Measurements from ENCODE around the gene LINC00237.

DNA sequence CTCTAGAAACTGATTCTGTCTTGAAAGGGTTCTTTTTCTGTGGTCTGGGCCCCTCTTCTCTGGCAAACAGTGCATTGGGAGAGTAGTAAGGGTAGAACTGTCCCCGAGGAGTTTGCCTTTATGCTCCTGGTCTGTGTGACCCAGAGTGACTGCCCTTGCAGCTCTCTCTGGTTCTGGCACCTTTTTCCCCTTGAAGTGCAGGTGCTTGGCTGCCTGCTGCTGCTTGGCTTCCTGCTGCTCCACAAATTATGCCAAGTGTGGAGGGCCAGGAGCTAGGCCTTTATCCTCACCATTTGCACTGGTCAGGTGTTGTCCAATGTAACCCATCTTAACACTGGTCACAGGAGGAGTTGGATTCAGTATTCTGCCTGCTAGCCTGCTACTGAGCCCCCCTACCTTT is 30.9 kb upstream of the LINC00237 start:
- TF ChIP-seq, protein P1, sequence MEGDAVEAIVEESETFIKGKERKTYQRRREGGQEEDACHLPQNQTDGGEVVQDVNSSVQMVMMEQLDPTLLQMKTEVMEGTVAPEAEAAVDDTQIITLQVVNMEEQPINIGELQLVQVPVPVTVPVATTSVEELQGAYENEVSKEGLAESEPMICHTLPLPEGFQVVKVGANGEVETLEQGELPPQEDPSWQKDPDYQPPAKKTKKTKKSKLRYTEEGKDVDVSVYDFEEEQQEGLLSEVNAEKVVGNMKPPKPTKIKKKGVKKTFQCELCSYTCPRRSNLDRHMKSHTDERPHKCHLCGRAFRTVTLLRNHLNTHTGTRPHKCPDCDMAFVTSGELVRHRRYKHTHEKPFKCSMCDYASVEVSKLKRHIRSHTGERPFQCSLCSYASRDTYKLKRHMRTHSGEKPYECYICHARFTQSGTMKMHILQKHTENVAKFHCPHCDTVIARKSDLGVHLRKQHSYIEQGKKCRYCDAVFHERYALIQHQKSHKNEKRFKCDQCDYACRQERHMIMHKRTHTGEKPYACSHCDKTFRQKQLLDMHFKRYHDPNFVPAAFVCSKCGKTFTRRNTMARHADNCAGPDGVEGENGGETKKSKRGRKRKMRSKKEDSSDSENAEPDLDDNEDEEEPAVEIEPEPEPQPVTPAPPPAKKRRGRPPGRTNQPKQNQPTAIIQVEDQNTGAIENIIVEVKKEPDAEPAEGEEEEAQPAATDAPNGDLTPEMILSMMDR (conservative IDR thresholded peaks at IDR 0.05; ENCODE audit: low read depth in 2 of 2), result no peak
- TF ChIP-seq, protein P2, sequence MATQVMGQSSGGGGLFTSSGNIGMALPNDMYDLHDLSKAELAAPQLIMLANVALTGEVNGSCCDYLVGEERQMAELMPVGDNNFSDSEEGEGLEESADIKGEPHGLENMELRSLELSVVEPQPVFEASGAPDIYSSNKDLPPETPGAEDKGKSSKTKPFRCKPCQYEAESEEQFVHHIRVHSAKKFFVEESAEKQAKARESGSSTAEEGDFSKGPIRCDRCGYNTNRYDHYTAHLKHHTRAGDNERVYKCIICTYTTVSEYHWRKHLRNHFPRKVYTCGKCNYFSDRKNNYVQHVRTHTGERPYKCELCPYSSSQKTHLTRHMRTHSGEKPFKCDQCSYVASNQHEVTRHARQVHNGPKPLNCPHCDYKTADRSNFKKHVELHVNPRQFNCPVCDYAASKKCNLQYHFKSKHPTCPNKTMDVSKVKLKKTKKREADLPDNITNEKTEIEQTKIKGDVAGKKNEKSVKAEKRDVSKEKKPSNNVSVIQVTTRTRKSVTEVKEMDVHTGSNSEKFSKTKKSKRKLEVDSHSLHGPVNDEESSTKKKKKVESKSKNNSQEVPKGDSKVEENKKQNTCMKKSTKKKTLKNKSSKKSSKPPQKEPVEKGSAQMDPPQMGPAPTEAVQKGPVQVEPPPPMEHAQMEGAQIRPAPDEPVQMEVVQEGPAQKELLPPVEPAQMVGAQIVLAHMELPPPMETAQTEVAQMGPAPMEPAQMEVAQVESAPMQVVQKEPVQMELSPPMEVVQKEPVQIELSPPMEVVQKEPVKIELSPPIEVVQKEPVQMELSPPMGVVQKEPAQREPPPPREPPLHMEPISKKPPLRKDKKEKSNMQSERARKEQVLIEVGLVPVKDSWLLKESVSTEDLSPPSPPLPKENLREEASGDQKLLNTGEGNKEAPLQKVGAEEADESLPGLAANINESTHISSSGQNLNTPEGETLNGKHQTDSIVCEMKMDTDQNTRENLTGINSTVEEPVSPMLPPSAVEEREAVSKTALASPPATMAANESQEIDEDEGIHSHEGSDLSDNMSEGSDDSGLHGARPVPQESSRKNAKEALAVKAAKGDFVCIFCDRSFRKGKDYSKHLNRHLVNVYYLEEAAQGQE (IDR thresholded peaks at IDR 0.05; ENCODE audit: unreplicated experiment), result no peak
- TF ChIP-seq EZH2 (IDR thresholded peaks at IDR 0.05; ENCODE audit: low read depth, unreplicated experiment) (no peak), EZH2phosphoT487 (IDR thresholded peaks at IDR 0.05; ENCODE audit: unreplicated experiment) (no peak), ZNF114 (CRISPR knock-in tag; IDR thresholded peaks at IDR 0.05) (no peak), POLR2AphosphoS5 (IDR thresholded peaks at IDR 0.05; ENCODE audit: low read depth) (no peak), ZNF331 (CRISPR knock-in tag; IDR thresholded peaks at IDR 0.05; ENCODE audit: low read depth) (no peak), CREB1 (CRISPR knock-in tag; IDR thresholded peaks at IDR 0.05; ENCODE audit: low read depth) (no peak), JUNB (IDR thresholded peaks at IDR 0.05; ENCODE audit: unreplicated experiment) (no peak), NANOG (IDR thresholded peaks at IDR 0.05; ENCODE audit: borderline replicate concordance) (no peak)
- TF ChIP-seq, protein P3, sequence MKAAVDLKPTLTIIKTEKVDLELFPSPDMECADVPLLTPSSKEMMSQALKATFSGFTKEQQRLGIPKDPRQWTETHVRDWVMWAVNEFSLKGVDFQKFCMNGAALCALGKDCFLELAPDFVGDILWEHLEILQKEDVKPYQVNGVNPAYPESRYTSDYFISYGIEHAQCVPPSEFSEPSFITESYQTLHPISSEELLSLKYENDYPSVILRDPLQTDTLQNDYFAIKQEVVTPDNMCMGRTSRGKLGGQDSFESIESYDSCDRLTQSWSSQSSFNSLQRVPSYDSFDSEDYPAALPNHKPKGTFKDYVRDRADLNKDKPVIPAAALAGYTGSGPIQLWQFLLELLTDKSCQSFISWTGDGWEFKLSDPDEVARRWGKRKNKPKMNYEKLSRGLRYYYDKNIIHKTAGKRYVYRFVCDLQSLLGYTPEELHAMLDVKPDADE (IDR thresholded peaks at IDR 0.05), result no peak

Data from GM23338 (cell line).